H1 (cell line): ENCODE data around the gene BCKDHB. TPM values are rescaled to one million over a fixed set of nuclear protein-coding genes. Genes with fewer than 3 reads are reported as not detected.
A peak's percentile ranks its signal among the peaks of the same experiment; 100 is the strongest.

ENCODE experiments used
- CTCF ChIA-PET: fragments of 300-600 bp; sonication (Branson Sonifier 250); formaldehyde crosslinking; loops from one replicate; lab custom pipeline; 2021; ENCODE audit not compliant: partially characterized antibody; lab: Charles Lee
- POLR2A ChIA-PET: fragments of 300-600 bp; sonication (Branson Sonifier 250); formaldehyde crosslinking; loops from one replicate; lab custom pipeline; 2021; ENCODE audit warnings: inconsistent platforms; ENCODE audit not compliant: partially characterized antibody; lab: Charles Lee
- DNase-seq, 2 experiments: peaks; one replicate each; pipeline versions ENCODE4 v3.0.0 to v3.0.0-alpha.2; 2010 to 2022; ENCODE audit warnings: low spot score in 2 of 2, low read depth in 1 of 2, mixed read lengths in 1 of 2
- FAIRE-seq: peaks from 2 replicates; lab custom pipeline; 2011; peaks lifted over from hg19 to GRCh38; lab: Jason Lieb, UNC
- H2AFZ ChIP-seq: 2 replicates; pipeline ENCODE4 v1.8.1; 2012; ENCODE audit warnings: low read length, inconsistent platforms
- H2AK5ac ChIP-seq: 2 replicates; pipeline ENCODE4 v1.6.1; 2013; ENCODE audit warnings: low read depth, low read length
- H2BK120ac ChIP-seq: replicated peaks from 2 replicates; pipeline ENCODE3; 2013; ENCODE audit warnings: low read depth, low read length, inconsistent platforms
- H2BK12ac ChIP-seq: 2 replicates; pipeline ENCODE4 v1.6.1; 2013; ENCODE audit warnings: low read depth, low read length
- H2BK15ac ChIP-seq: 2 replicates; pipeline ENCODE4 v1.6.1; 2013; ENCODE audit warnings: low read length
- H2BK20ac ChIP-seq: 2 replicates; pipeline ENCODE4 v1.6.1; 2013; ENCODE audit warnings: low read length
- H2BK5ac ChIP-seq: 2 replicates; pipeline ENCODE4 v1.6.1; 2013; ENCODE audit warnings: low read depth, low read length
- H3K14ac ChIP-seq: 2 replicates; pipeline ENCODE4 v1.6.1; 2013; ENCODE audit warnings: inconsistent platforms; ENCODE audit not compliant: insufficient read length
- H3K18ac ChIP-seq: 2 replicates; pipeline ENCODE4 v1.6.1; 2013; ENCODE audit warnings: low read length; ENCODE audit errors: extremely low read depth
- H3K23ac ChIP-seq: 2 replicates; pipeline ENCODE4 v1.6.1; 2013; ENCODE audit warnings: inconsistent platforms; ENCODE audit not compliant: insufficient read length
- H3K23me2 ChIP-seq: 2 replicates; pipeline ENCODE4 v1.6.1; 2013; ENCODE audit warnings: low read depth, low read length
- H3K27ac ChIP-seq: 2 replicates; pipeline ENCODE4 v1.6.1; 2011; ENCODE audit warnings: low read depth, low read length, inconsistent platforms
- H3K27me3 ChIP-seq, 4 experiments: replicated peaks in 1 of 4; 1 replicate in 1 of 4; 2 replicates in 3 of 4; pipeline versions ENCODE4 v1.6.1 to v1.8.1; 2011 to 2013; ENCODE audit warnings: low read length in 3 of 4, mild to moderate bottlenecking in 3 of 4, inconsistent platforms in 2 of 4, mixed read lengths in 2 of 4, moderate library complexity in 1 of 4; ENCODE audit not compliant: control insufficient read depth in 3 of 4, insufficient read depth in 3 of 4; ENCODE audit errors: extremely low read depth in 1 of 4
- H3K36me3 ChIP-seq, 4 experiments: 2 replicates each; pipeline versions ENCODE4 v1.6.1 to v1.8.1; 2011 to 2013; ENCODE audit warnings: mild to moderate bottlenecking in 4 of 4, low read length in 3 of 4, moderate library complexity in 2 of 4, control low read depth in 1 of 4, inconsistent platforms in 1 of 4; ENCODE audit not compliant: insufficient read depth in 4 of 4, control insufficient read depth in 2 of 4
- H3K4ac ChIP-seq: replicated peaks from 2 replicates; pipeline ENCODE3; 2013; ENCODE audit warnings: low read length, low read depth, mixed read lengths, inconsistent platforms; ENCODE audit not compliant: insufficient read length
- H3K4me1 ChIP-seq, 4 experiments: replicated peaks in 1 of 4; 1 replicate in 1 of 4; 2 replicates in 3 of 4; pipeline versions ENCODE4 v1.6.1 to v1.8.1; 2011 to 2013; ENCODE audit warnings: low read length in 3 of 4, inconsistent platforms in 2 of 4, mixed read lengths in 1 of 4; ENCODE audit not compliant: insufficient read depth in 4 of 4, control insufficient read depth in 3 of 4
- H3K4me2 ChIP-seq, 2 experiments: 2 replicates each; pipeline versions ENCODE4 v1.6.1 to v1.8.1; 2011 to 2013; ENCODE audit warnings: low read depth in 2 of 2, low read length in 2 of 2, control low read depth in 1 of 2, inconsistent platforms in 1 of 2, mild to moderate bottlenecking in 1 of 2; ENCODE audit not compliant: insufficient read depth in 1 of 2
- H3K4me3 ChIP-seq, 4 experiments: fragments of 200-600, 300-600 bp in 1 of 4; sonication (generic), shearing (Covaris generic), sonication (Bioruptor Twin) in 1 of 4; 2 replicates each; pipeline versions ENCODE4 v1.5.1 to v1.8.1; 2011 to 2016; ENCODE audit warnings: low read length in 4 of 4, low read depth in 3 of 4, control low read depth in 2 of 4, inconsistent platforms in 2 of 4, mild to moderate bottlenecking in 2 of 4, mixed read lengths in 1 of 4, moderate library complexity in 1 of 4; ENCODE audit not compliant: insufficient read depth in 2 of 4; ENCODE audit errors: extremely low read depth in 1 of 4
- H3K56ac ChIP-seq: replicated peaks from 2 replicates; pipeline ENCODE3; 2013; ENCODE audit warnings: low read depth, mild to moderate bottlenecking, mixed read lengths, low read length, inconsistent platforms; ENCODE audit not compliant: insufficient read length
- H3K79me1 ChIP-seq: 2 replicates; pipeline ENCODE4 v1.6.1; 2013; ENCODE audit warnings: low read depth, low read length, control low read depth
- H3K79me2 ChIP-seq, 2 experiments: 2 replicates each; pipeline versions ENCODE4 v1.6.1 to v1.8.1; 2012 to 2013; ENCODE audit warnings: low read length in 2 of 2, mild to moderate bottlenecking in 2 of 2, inconsistent platforms in 1 of 2; ENCODE audit not compliant: insufficient read depth in 2 of 2, control insufficient read depth in 1 of 2
- H3K9ac ChIP-seq, 4 experiments: replicated peaks in 1 of 4; 1 replicate in 1 of 4; 2 replicates in 3 of 4; pipeline versions ENCODE4 v1.6.1 to v1.8.1; 2011 to 2013; ENCODE audit warnings: low read depth in 3 of 4, low read length in 3 of 4, control low read depth in 2 of 4, mild to moderate bottlenecking in 2 of 4, moderate library complexity in 2 of 4, inconsistent platforms in 1 of 4; ENCODE audit errors: extremely low read depth in 1 of 4
- H3K9me3 ChIP-seq, 2 experiments: 2 replicates each; pipeline versions ENCODE4 v1.6.1 to v1.8.1; 2012 to 2013; ENCODE audit warnings: mild to moderate bottlenecking in 2 of 2, moderate library complexity in 2 of 2, control low read depth in 1 of 2, inconsistent platforms in 1 of 2, low read depth in 1 of 2, low read length in 1 of 2, mixed read lengths in 1 of 2; ENCODE audit not compliant: insufficient read depth in 2 of 2
- H4K20me1 ChIP-seq, 2 experiments: replicated peaks in 1 of 2; 2 replicates each; pipeline versions ENCODE3 to v1.8.1; 2011 to 2013; ENCODE audit warnings: inconsistent platforms in 2 of 2, low read length in 2 of 2, mild to moderate bottlenecking in 1 of 2; ENCODE audit not compliant: insufficient read depth in 2 of 2, control insufficient read depth in 1 of 2
- H4K5ac ChIP-seq: 2 replicates; pipeline ENCODE4 v1.6.1; 2013; ENCODE audit warnings: low read length, low read depth, mixed read lengths, inconsistent platforms; ENCODE audit not compliant: insufficient read length
- H4K8ac ChIP-seq: 2 replicates; pipeline ENCODE4 v1.8.0; 2013; ENCODE audit warnings: mild to moderate bottlenecking, moderate library complexity, low read length, inconsistent platforms; ENCODE audit not compliant: insufficient read depth; ENCODE audit errors: extremely low read depth
- H4K91ac ChIP-seq: replicated peaks from 2 replicates; pipeline ENCODE3; 2013; ENCODE audit warnings: low read length, mixed read lengths, inconsistent platforms; ENCODE audit not compliant: insufficient read length
- CBX5 ChIP-seq: fragments of 300-800, 300-1000 bp; sonication (generic); IDR thresholded peaks from 2 replicates; pipeline ENCODE4 v1.7.1; 2016; ENCODE audit warnings: antibody characterized with exemption, low read length, low read depth
- CEBPB ChIP-seq: IDR thresholded peaks from 2 replicates; pipeline ENCODE4 v1.6.1; 2012; ENCODE audit warnings: low read depth, low read length
- CTBP2 ChIP-seq: IDR thresholded peaks from 2 replicates; pipeline ENCODE4 v1.7.0; 2011; ENCODE audit warnings: borderline replicate concordance, mild to moderate bottlenecking, moderate library complexity, mixed read lengths, low read length; ENCODE audit not compliant: insufficient read depth, insufficient read length
- HDAC6 ChIP-seq: IDR thresholded peaks from one replicate; pipeline ENCODE4 v1.7.1; 2012; ENCODE audit warnings: low read depth, mild to moderate bottlenecking, inconsistent platforms, low read length, moderate library complexity
- KDM4A ChIP-seq: IDR thresholded peaks from one replicate; pipeline ENCODE4 v1.7.1; 2012; ENCODE audit warnings: low read depth, mild to moderate bottlenecking, moderate library complexity, low read length, inconsistent platforms; ENCODE audit not compliant: severe bottlenecking
- RAD21 ChIP-seq, 2 experiments: IDR thresholded peaks in 1 of 2; conservative IDR thresholded peaks in 1 of 2; 2 replicates each; pipeline ENCODE4 v1.6.1; 2011; ENCODE audit warnings: low read depth in 2 of 2, low read length in 2 of 2, improper control_type of control experiment in 1 of 2, inconsistent platforms in 1 of 2, mild to moderate bottlenecking in 1 of 2, moderate library complexity in 1 of 2
- RBBP5 ChIP-seq: IDR thresholded peaks from 2 replicates; pipeline ENCODE4 v1.7.1; 2012; ENCODE audit warnings: low read depth, mild to moderate bottlenecking, inconsistent platforms, low read length, moderate library complexity, borderline replicate concordance
- SAP30 ChIP-seq: fragments of 300-600 bp; sonication (generic); IDR thresholded peaks from 2 replicates; pipeline ENCODE4 v1.7.1; 2012; ENCODE audit warnings: low read length, moderate library complexity, mild to moderate bottlenecking, inconsistent platforms; ENCODE audit not compliant: insufficient read depth, insufficient replicate concordance
- SP2 ChIP-seq: IDR thresholded peaks from 2 replicates; pipeline ENCODE4 v1.6.1; 2012; ENCODE audit warnings: mild to moderate bottlenecking, low read length, inconsistent platforms
- SP4 ChIP-seq: IDR thresholded peaks from 2 replicates; pipeline ENCODE4 v1.6.1; 2012; ENCODE audit warnings: low read length, inconsistent platforms
- TCF12 ChIP-seq: IDR thresholded peaks from 2 replicates; pipeline ENCODE4 v1.6.1; 2011; ENCODE audit warnings: low read depth, mild to moderate bottlenecking, low read length
- TEAD4 ChIP-seq: IDR thresholded peaks from 2 replicates; pipeline ENCODE4 v1.6.1; 2012; ENCODE audit warnings: low read depth, low read length, inconsistent platforms, mixed read lengths
- USF2 ChIP-seq: IDR thresholded peaks from 2 replicates; pipeline ENCODE4 v1.6.1; 2011; ENCODE audit warnings: low read length, improper control_type of control experiment
- YY1 ChIP-seq: IDR thresholded peaks from 2 replicates; pipeline ENCODE4 v1.6.1; 2011; ENCODE audit warnings: low read depth, mild to moderate bottlenecking, low read length
- WGBS, 2 experiments: shearing (Covaris generic) in 1 of 2; methylation state at CpG; one replicate each; pipeline versions ENCODE4 v1.1.6 to v1.1.7; 2013 to 2015; ENCODE audit warnings: low lambda C conversion rate in 2 of 2, mixed read lengths in 2 of 2, inconsistent platforms in 1 of 2, low coverage in 1 of 2, missing lambda C conversion rate in 1 of 2; ENCODE audit not compliant: insufficient replicate concordance in 2 of 2, insufficient coverage in 1 of 2, insufficient read length in 1 of 2; ENCODE audit errors: extremely low coverage in 1 of 2, missing lambda C conversion rate in 1 of 2; 5-methylcytosine and 5-hydroxymethylcytosine counted together
- polyA plus RNA-seq, 7 experiments: library from polyadenylated mRNA; depleted of rRNA in 3 of 7; stranded (reverse) in 5 of 7; unstranded in 2 of 7; fragments of >200 nt in 5 of 7; fragments of 200-250 nt in 2 of 7; gene quantifications; 1 replicate in 5 of 7; 2 replicates in 1 of 7; 4 replicates in 1 of 7; pipeline versions ENCODE4 v1.2.1 to v1.2.3, GENCODE V29; 2011 to 2013; ENCODE audit warnings: missing spikeins in 2 of 7, mixed read lengths in 2 of 7
- total RNA-seq: library from RNA; stranded (reverse); fragmentation: NEBNext Ultra II Directional; extraction: Animal tissue kit (Norgen Biotek cat#: 25700); gene quantifications from 2 replicates; pipeline ENCODE4 v1.2.1, GENCODE V29; 2021

BCKDHB gene
- total and polyA plus RNA-seq, 2 of the 8 experiments (the other 6 are each of a cell fraction or from before 2014, with no cell fraction given) = 22.1 to 30.8 TPM

GRCh38 chr6:80259118-80259517 is 152.6 kb downstream of the BCKDHB start:
- H3K79me1 ChIP-seq = no peaks in the 10 kb centered on the region
- no peak overlapping the region for H3K4me3 ChIP-seq
- no peaks in the 10 kb centered on the region for H3K4me1 ChIP-seq
- FAIRE-seq (no peak), DNase-seq (no peak)
- no peaks in the 10 kb centered on the region for H3K23me2 ChIP-seq
- H2AFZ ChIP-seq = no peak overlapping the region
- no peak overlapping the region for H4K8ac ChIP-seq
- no peak overlapping the region for H3K27ac ChIP-seq
- H4K91ac ChIP-seq = no peak overlapping the region
- no peak overlapping the region for H3K4ac ChIP-seq
- no peaks in the 10 kb centered on the region for H3K9me3 ChIP-seq
- no peak overlapping the region for H2BK15ac ChIP-seq
- no peak overlapping the region for H3K9ac ChIP-seq
- H3K18ac ChIP-seq = no peak overlapping the region
- no peak overlapping the region for H2BK5ac ChIP-seq
- no peaks in the 10 kb centered on the region for H3K79me2 ChIP-seq
- ChIA-PET CTCF (no interaction called here), POLR2A (no interaction called here)
- no peaks in the 10 kb centered on the region for H3K36me3 ChIP-seq
- no peak overlapping the region for H4K5ac ChIP-seq
- H3K23ac ChIP-seq = no peak overlapping the region
- no peak overlapping the region for H2BK120ac ChIP-seq
- H4K20me1 ChIP-seq = no peaks in the 10 kb centered on the region
- H2BK12ac ChIP-seq = no peak overlapping the region
- no peak overlapping the region for H3K4me2 ChIP-seq
- H2BK20ac ChIP-seq = no peak overlapping the region
- WGBS, 2 experiments = 98% methylated on average over 4 of the region's 4 CpGs; no CpG with 5 or more reads in 1 of the 2 experiments
- H3K27me3 ChIP-seq = no peaks in the 10 kb centered on the region
- H3K14ac ChIP-seq = peak overlapping the region; percentile 48
- H3K56ac ChIP-seq = no peak overlapping the region
- H2AK5ac ChIP-seq = no peak overlapping the region
- TF ChIP-seq CEBPB (no peak), CTBP2 (no peak), HDAC6 (no peak), TEAD4 (no peak), YY1 (no peak), KDM4A (no peak), SP2 (no peak), RAD21 (IDR thresholded peaks at IDR 0.05 in 1 of 2, conservative IDR thresholded peaks at IDR 0.05 in 1 of 2; ENCODE audit: low read depth in 2 of 2, low read length in 2 of 2) (no peak), RBBP5 (no peak), TCF12 (no peak), SP4 (no peak), USF2 (no peak), SAP30 (no peak), CBX5 (no peak)
